Peyer's patch (tissue), 4 donors: ENCODE data around the gene FDX2. TPM values are rescaled to one million over a fixed set of nuclear protein-coding genes. Genes with fewer than 3 reads are reported as not detected.
"Not testable (repeated sequence)": the region's sequence is repeated elsewhere in the genome, so short reads cannot be mapped to it uniquely, and the experiment has no call there.

Experiments used
- DNase-seq, 3 donors: peaks; one replicate each; pipeline ENCODE4 v3.0.0-alpha.2; 2017 to 2019
- H3K27ac ChIP-seq, 4 donors: fragments of 200-600 bp; sonication (generic); one replicate each; pipeline ENCODE4 v1.5.1; 2016 to 2019
- H3K27me3 ChIP-seq, 2 donors: fragments of 200-600 bp; sonication (generic); one replicate each; pipeline ENCODE4 v1.5.1; 2019
- H3K36me3 ChIP-seq, 3 donors: fragments of 200-600 bp; sonication (generic); one replicate each; pipeline ENCODE4 v1.5.1; 2016 to 2019
- H3K4me1 ChIP-seq, 4 donors: fragments of 200-600 bp; sonication (generic); one replicate each; pipeline ENCODE4 v1.5.1; 2016 to 2019
- H3K4me3 ChIP-seq, 4 donors: fragments of 200-600 bp; sonication (generic); 1 replicate in 3 of 4; 2 replicates in 1 of 4; pipeline ENCODE4 v1.5.1; 2016 to 2019; ENCODE audit warnings: mild to moderate bottlenecking in 1 of 4
- H3K9me3 ChIP-seq, 4 donors: fragments of 200-600 bp; sonication (generic); one replicate each; pipeline ENCODE4 v1.5.1; 2016 to 2019; ENCODE audit warnings: mild to moderate bottlenecking in 1 of 4
- CTCF ChIP-seq, 6 experiments: fragments of 450-650 bp in 4 of 6; fragments of 200-600 bp in 2 of 6; sonication (generic) in 1 of 6; IDR thresholded peaks; one replicate each; pipeline ENCODE4 v1.5.1; 2017 to 2019; ENCODE audit warnings: antibody characterized with exemption in 6 of 6, mild to moderate bottlenecking in 3 of 6, moderate library complexity in 1 of 6
- POLR2A ChIP-seq, 2 donors: fragments of 450-650 bp; IDR thresholded peaks; one replicate each; pipeline ENCODE4 v1.5.1; 2017; ENCODE audit warnings: antibody characterized with exemption in 2 of 2, mild to moderate bottlenecking in 2 of 2, moderate library complexity in 2 of 2
- total RNA-seq, 4 donors: library from RNA; depleted of rRNA; stranded (reverse); fragments of >200 nt; gene quantifications; one replicate each; pipeline ENCODE4 v1.1.0, GENCODE V29; 2016

The FDX2 gene
- total RNA-seq, 4 donors from 2014 or later: 8.3 to 22.2 (median 12.5) TPM

- TF ChIP-seq POLR2A (IDR thresholded peaks at IDR 0.05): no peak
- no peak for TF ChIP-seq CTCF (IDR thresholded peaks at IDR 0.05)
- Histone ChIP-seq H3K4me3 (peak within 1 kb of the TSS in 3 of 4 donors; percentile 17 to 27 (median 26)), H3K4me1 (peaks cover 0 to 58% (median 53%) of the 10 kb centered on the region in 4 donors), H3K27me3 (peaks cover 0 to 34% of the 10 kb centered on the region in 2 donors), H3K27ac (peak within 1 kb of the TSS in 2 of 4 donors; percentile 32 to 43), H3K36me3 (peaks cover 0 to 17% (median 0%) of the 10 kb centered on the region in 3 donors), H3K9me3 (no peaks in the 10 kb centered on the region)
- peak in 2 of 3 donors; percentile 49 to 66 for DNase-seq
Measured at GRCh38 chr19:10286803-10287737, 28.7 kb downstream of the FDX2 start, which contains the start of gene ICAM4. Gene ICAM4 (plus strand): TSS chr19:10286955. CDS start chr19:10287013, 58 bp downstream.

GRCh38 chr19:10285393-10285792 is 30.4 kb downstream of the FDX2 start:
- Histone ChIP-seq H3K4me3 (no peak overlapping the region), H3K27ac (no peak overlapping the region), H3K9me3 (no peaks in the 10 kb centered on the region), H3K27me3 (peaks cover 0 to 20% of the 10 kb centered on the region in 2 donors), H3K4me1 (peaks cover 0 to 41% (median 37%) of the 10 kb centered on the region in 4 donors), H3K36me3 (peaks cover 0 to 17% (median 0%) of the 10 kb centered on the region in 3 donors)
- DNase-seq: no peak
- TF ChIP-seq POLR2A (IDR thresholded peaks at IDR 0.05): no peak
- TF ChIP-seq CTCF (IDR thresholded peaks at IDR 0.05): no peak

GRCh38 chr19:10284960-10285278 is 30.9 kb downstream of the FDX2 start:
- no peak for DNase-seq
- no peaks in the 10 kb centered on the region for H3K9me3 ChIP-seq
- H3K27ac ChIP-seq: no peak overlapping the region
- H3K4me3 ChIP-seq: no peak overlapping the region
- H3K27me3 ChIP-seq: peaks cover 0 to 15% of the 10 kb centered on the region in 2 donors
- H3K4me1 ChIP-seq: peaks cover 0 to 36% (median 33%) of the 10 kb centered on the region in 4 donors
- peaks cover 0 to 17% (median 0%) of the 10 kb centered on the region in 3 donors for H3K36me3 ChIP-seq
- TF ChIP-seq POLR2A (IDR thresholded peaks at IDR 0.05) (no peak), CTCF (IDR thresholded peaks at IDR 0.05) (no peak)

GRCh38 chr19:10284065-10284959 is 31.5 kb downstream of the FDX2 start:
- peaks cover 0 to 9% of the 10 kb centered on the region in 2 donors for H3K27me3 ChIP-seq
- TF ChIP-seq POLR2A (IDR thresholded peaks at IDR 0.05) (no peak), CTCF (IDR thresholded peaks at IDR 0.05) (no peak)

GRCh38 chr19:10283301-10284064 is 32.3 kb downstream of the FDX2 start:
- DNase-seq: no peak
- Histone ChIP-seq H3K27me3 (peaks cover 0 to 6% of the 10 kb centered on the region in 2 donors), H3K27ac (no peak overlapping the region), H3K9me3 (no peaks in the 10 kb centered on the region), H3K4me3 (no peak overlapping the region), H3K36me3 (peaks cover 0 to 17% (median 0%) of the 10 kb centered on the region in 3 donors), H3K4me1 (peaks cover 0 to 22% (median 21%) of the 10 kb centered on the region in 4 donors)
- TF ChIP-seq CTCF (IDR thresholded peaks at IDR 0.05): no peak

More at GRCh38 chr19:10284065-10284959, 31.5 kb downstream of the FDX2 start:
- no peak overlapping the region for H3K27ac ChIP-seq
- H3K4me3 ChIP-seq: no peak overlapping the region
- no peak for DNase-seq
- H3K36me3 ChIP-seq: peaks cover 0 to 17% (median 0%) of the 10 kb centered on the region in 3 donors
- H3K4me1 ChIP-seq: peaks cover 0 to 30% (median 27%) of the 10 kb centered on the region in 4 donors
- H3K9me3 ChIP-seq: no peaks in the 10 kb centered on the region

GRCh38 chr19:10282043-10282442 is 33.8 kb downstream of the FDX2 start:
- DNase-seq, H3K4me1 ChIP-seq, H3K27ac ChIP-seq, H3K9me3 ChIP-seq, H3K4me3 ChIP-seq, H3K27me3 ChIP-seq: not testable (repeated sequence)
- peaks cover 0 to 17% (median 0%) of the 10 kb centered on the region in 3 donors for H3K36me3 ChIP-seq
